Neuronal stem cell (in vitro differentiated cells): ENCODE results near the gene IMMP2L.

Source experiments
- DNase-seq: peaks from one replicate; pipeline ENCODE4 v3.0.0-alpha.2; 2013; ENCODE audit warnings: low spot score
- H2AFZ ChIP-seq: one replicate; pipeline ENCODE4 v1.6.1; 2013; ENCODE audit warnings: mild to moderate bottlenecking, low read length, inconsistent platforms
- H2AK5ac ChIP-seq: 2 replicates; pipeline ENCODE4 v1.6.1; 2013; ENCODE audit warnings: low read depth, mild to moderate bottlenecking, inconsistent platforms, low read length, moderate library complexity, mixed read lengths
- H2BK120ac ChIP-seq: 2 replicates; pipeline ENCODE4 v1.6.1; 2013; ENCODE audit warnings: low read depth, mild to moderate bottlenecking, inconsistent platforms, low read length, moderate library complexity, mixed read lengths
- H2BK12ac ChIP-seq: one replicate; pipeline ENCODE4 v1.6.1; 2013; ENCODE audit warnings: low read length, inconsistent platforms
- H2BK15ac ChIP-seq: 2 replicates; pipeline ENCODE4 v1.6.1; 2013; ENCODE audit warnings: mild to moderate bottlenecking, low read length, inconsistent platforms, mixed read lengths
- H2BK5ac ChIP-seq: one replicate; pipeline ENCODE4 v1.6.1; 2013; ENCODE audit warnings: inconsistent platforms, mild to moderate bottlenecking, low read length, moderate library complexity
- H3K14ac ChIP-seq: one replicate; pipeline ENCODE4 v1.6.1; 2013; ENCODE audit warnings: low read length, inconsistent platforms
- H3K18ac ChIP-seq: 2 replicates; pipeline ENCODE4 v1.6.1; 2013; ENCODE audit warnings: low read length, inconsistent platforms
- H3K23ac ChIP-seq: 2 replicates; pipeline ENCODE4 v1.6.1; 2013; ENCODE audit warnings: low read depth, mild to moderate bottlenecking, mixed read lengths, low read length, inconsistent platforms; ENCODE audit not compliant: poor library complexity
- H3K27ac ChIP-seq: replicated peaks from 3 replicates; pipeline ENCODE4 v1.5.1; 2013; ENCODE audit warnings: low read length, inconsistent platforms
- H3K27me3 ChIP-seq, 3 experiments: 2 replicates each; pipeline ENCODE4 v1.6.1; 2013; ENCODE audit warnings: low read length in 3 of 3, mild to moderate bottlenecking in 2 of 3, inconsistent platforms in 1 of 3, low read depth in 1 of 3, mixed read lengths in 1 of 3, moderate library complexity in 1 of 3; ENCODE audit not compliant: control insufficient read depth in 3 of 3, insufficient read depth in 3 of 3
- H3K36me3 ChIP-seq, 2 donors: replicated peaks in 1 of 2; 2 replicates each; pipeline ENCODE4 v1.6.1; 2013; ENCODE audit warnings: low read length in 2 of 2; ENCODE audit not compliant: control insufficient read depth in 2 of 2, insufficient read depth in 2 of 2
- H3K4ac ChIP-seq: 2 replicates; pipeline ENCODE4 v1.6.1; 2013; ENCODE audit warnings: inconsistent platforms, mild to moderate bottlenecking, low read length, moderate library complexity
- H3K4me1 ChIP-seq, 2 donors: 1 replicate in 1 of 2; 2 replicates in 1 of 2; pipeline ENCODE4 v1.6.1; 2013; ENCODE audit warnings: low read length in 2 of 2, low read depth in 1 of 2; ENCODE audit not compliant: control insufficient read depth in 2 of 2, insufficient read depth in 1 of 2
- H3K4me2 ChIP-seq: one replicate; pipeline ENCODE4 v1.6.1; 2013; ENCODE audit warnings: mild to moderate bottlenecking, low read length, inconsistent platforms; ENCODE audit not compliant: insufficient read depth, poor library complexity, severe bottlenecking
- H3K4me3 ChIP-seq, 2 donors: 2 replicates each; pipeline ENCODE4 v1.5.1; 2013; ENCODE audit warnings: low read length in 2 of 2, mild to moderate bottlenecking in 2 of 2, inconsistent platforms in 1 of 2, moderate library complexity in 1 of 2
- H3K79me1 ChIP-seq: one replicate; pipeline ENCODE4 v1.6.1; 2013; ENCODE audit warnings: low read depth, mild to moderate bottlenecking, inconsistent platforms, low read length, moderate library complexity
- H3K9ac ChIP-seq: one replicate; pipeline ENCODE4 v1.6.1; 2013; ENCODE audit warnings: mild to moderate bottlenecking, low read depth, low read length, inconsistent platforms; ENCODE audit not compliant: poor library complexity
- H3K9me3 ChIP-seq, 2 donors: replicated peaks in 1 of 2; 2 replicates each; pipeline versions ENCODE3 to v1.6.1; 2013; ENCODE audit warnings: low read length in 2 of 2, mild to moderate bottlenecking in 2 of 2, inconsistent platforms in 1 of 2, low read depth in 1 of 2, mixed read lengths in 1 of 2, moderate library complexity in 1 of 2; ENCODE audit not compliant: control insufficient read depth in 2 of 2, insufficient read depth in 1 of 2
- H4K8ac ChIP-seq: one replicate; pipeline ENCODE4 v1.6.1; 2013; ENCODE audit warnings: low read depth, mild to moderate bottlenecking, inconsistent platforms, low read length, moderate library complexity
- H4K91ac ChIP-seq: one replicate; pipeline ENCODE4 v1.6.1; 2013; ENCODE audit warnings: low read length, low read depth, mild to moderate bottlenecking, inconsistent platforms; ENCODE audit not compliant: poor library complexity
- WGBS, 2 donors: extraction: QIAGEN DNeasy Blood & Tissue Kit; methylation state at CpG; one replicate each; pipeline ENCODE4 v1.1.7; 2013; ENCODE audit warnings: missing lambda C conversion rate in 2 of 2, mixed read lengths in 1 of 2; ENCODE audit not compliant: insufficient read length in 2 of 2, insufficient replicate concordance in 1 of 2; ENCODE audit errors: extremely low coverage in 2 of 2; 5-methylcytosine and 5-hydroxymethylcytosine counted together

Gene IMMP2L

DNA sequence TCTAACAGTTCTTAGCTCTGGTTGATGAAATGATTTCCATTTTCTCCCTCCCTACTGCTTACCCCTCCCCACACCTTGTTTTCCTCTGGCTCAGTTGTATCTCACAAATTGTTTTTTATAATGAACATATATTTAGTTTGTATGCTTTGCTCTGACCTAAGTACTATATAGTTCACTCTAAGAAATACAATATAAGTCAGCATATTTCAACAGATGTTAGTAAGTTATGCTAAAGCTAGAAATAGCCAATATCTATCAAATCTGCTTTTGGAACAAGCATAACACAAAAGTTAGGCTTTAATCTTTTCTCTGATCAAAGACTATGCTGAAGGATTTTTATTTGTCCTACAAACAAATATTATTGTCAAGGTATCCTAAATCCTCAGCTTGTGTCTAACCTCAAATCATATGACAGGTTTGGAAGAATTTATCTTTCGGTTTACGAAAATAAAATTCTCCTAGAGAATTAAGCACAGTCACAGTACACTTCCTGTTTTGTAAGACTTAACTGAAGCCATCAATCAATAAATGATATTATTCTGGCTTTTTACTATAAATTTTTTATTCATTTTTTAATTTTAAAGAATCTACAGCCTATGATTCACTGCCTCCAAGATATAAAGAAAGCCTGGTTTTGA lies 67.0 kb downstream of the IMMP2L start:
- no peak overlapping the region for H3K4me2 ChIP-seq
- H3K18ac ChIP-seq: no peak overlapping the region
- H3K27me3 ChIP-seq: no peaks in the 10 kb centered on the region
- no peak overlapping the region for H2BK12ac ChIP-seq
- no peak overlapping the region for H3K27ac ChIP-seq
- H3K4me1 ChIP-seq: no peaks in the 10 kb centered on the region
- no peak overlapping the region for H3K14ac ChIP-seq
- H2BK15ac ChIP-seq: no peak overlapping the region
- H4K91ac ChIP-seq: no peak overlapping the region
- H3K23ac ChIP-seq: no peak overlapping the region
- no peak overlapping the region for H2BK5ac ChIP-seq
- H2AK5ac ChIP-seq: no peak overlapping the region
- H3K4me3 ChIP-seq: no peak overlapping the region
- H3K9ac ChIP-seq: no peak overlapping the region
- no peaks in the 10 kb centered on the region for H3K36me3 ChIP-seq
- DNase-seq: no peak
- no peak overlapping the region for H2BK120ac ChIP-seq
- no peak overlapping the region for H3K4ac ChIP-seq
- peaks cover 1 to 5% of the 10 kb centered on the region in 2 donors for H3K9me3 ChIP-seq
- WGBS, 2 donors: no CpG with 5 or more reads among the region's 2 CpGs
- H4K8ac ChIP-seq: no peak overlapping the region
- H3K79me1 ChIP-seq: no peaks in the 10 kb centered on the region
- H2AFZ ChIP-seq: no peak overlapping the region

DNA sequence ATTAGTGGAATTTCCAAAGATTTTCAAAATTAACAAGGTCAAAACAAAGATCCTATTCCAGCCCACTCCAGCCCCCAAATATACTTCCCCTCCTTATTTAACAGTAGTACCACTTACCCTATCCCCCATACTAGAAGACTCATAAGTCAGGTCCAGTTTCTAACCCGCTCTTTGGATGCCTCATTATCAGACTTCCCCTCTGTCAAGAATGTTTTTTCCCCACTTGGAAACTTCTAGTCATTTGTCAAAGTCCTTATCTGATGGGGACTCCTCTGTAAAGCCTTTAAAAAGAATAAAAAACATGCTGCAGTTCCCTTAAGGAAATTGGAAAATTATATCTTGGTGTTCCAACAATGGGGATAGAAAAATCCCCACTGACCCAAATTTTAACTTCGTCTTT lies 70.1 kb downstream of the IMMP2L start:
- H3K36me3 ChIP-seq: no peaks in the 10 kb centered on the region
- no peak overlapping the region for H4K8ac ChIP-seq
- H2BK12ac ChIP-seq: no peak overlapping the region
- no peak overlapping the region for H3K23ac ChIP-seq
- H3K4ac ChIP-seq: no peak overlapping the region
- no CpG with 5 or more reads among the region's 2 CpGs for WGBS, 2 donors
- H3K9ac ChIP-seq: no peak overlapping the region
- no peak overlapping the region for H4K91ac ChIP-seq
- H3K27ac ChIP-seq: no peak overlapping the region
- no peak overlapping the region for H2AFZ ChIP-seq
- no peak overlapping the region for H2BK15ac ChIP-seq
- H3K27me3 ChIP-seq: no peaks in the 10 kb centered on the region
- no peak overlapping the region for H2BK120ac ChIP-seq
- H3K79me1 ChIP-seq: no peaks in the 10 kb centered on the region
- H3K14ac ChIP-seq: no peak overlapping the region
- H3K4me2 ChIP-seq: no peak overlapping the region
- H2BK5ac ChIP-seq: no peak overlapping the region
- H3K4me3 ChIP-seq: no peak overlapping the region
- no peak overlapping the region for H3K18ac ChIP-seq
- H2AK5ac ChIP-seq: no peak overlapping the region
- H3K9me3 ChIP-seq: no peaks in the 10 kb centered on the region
- H3K4me1 ChIP-seq: no peaks in the 10 kb centered on the region
- DNase-seq: no peak

DNA sequence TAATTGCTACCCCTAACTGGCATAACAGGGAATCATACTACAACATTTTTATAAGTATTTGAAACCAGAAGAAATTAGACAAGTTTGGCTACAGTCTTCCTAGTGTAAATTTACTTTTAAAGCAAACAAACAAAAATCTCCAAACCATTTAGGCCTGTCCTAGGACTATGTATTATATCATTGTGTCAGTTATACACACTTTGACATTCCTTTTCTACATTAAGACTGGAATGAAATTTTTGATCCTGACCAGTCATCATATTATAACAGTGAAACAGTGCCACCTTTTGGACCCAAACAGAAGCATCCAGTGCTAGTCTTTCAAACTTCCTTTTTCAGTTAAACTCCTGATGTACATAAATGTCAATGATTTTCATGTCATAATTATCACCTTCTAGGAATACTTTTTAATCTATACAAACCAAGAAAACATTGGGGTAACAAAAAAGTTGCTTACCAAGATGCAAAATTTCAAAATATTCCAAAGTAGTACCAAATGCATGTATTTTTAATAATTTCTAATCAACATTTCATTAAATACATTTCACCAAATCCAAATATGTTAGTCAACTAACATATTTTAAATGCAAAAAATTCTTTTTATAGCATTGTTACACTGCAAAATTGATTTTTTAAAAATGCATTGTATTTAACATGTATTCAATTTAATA lies 75.7 kb downstream of the IMMP2L start:
- H3K9ac ChIP-seq: no peak overlapping the region
- no peaks in the 10 kb centered on the region for H3K36me3 ChIP-seq
- DNase-seq: peak; percentile 30

DNA sequence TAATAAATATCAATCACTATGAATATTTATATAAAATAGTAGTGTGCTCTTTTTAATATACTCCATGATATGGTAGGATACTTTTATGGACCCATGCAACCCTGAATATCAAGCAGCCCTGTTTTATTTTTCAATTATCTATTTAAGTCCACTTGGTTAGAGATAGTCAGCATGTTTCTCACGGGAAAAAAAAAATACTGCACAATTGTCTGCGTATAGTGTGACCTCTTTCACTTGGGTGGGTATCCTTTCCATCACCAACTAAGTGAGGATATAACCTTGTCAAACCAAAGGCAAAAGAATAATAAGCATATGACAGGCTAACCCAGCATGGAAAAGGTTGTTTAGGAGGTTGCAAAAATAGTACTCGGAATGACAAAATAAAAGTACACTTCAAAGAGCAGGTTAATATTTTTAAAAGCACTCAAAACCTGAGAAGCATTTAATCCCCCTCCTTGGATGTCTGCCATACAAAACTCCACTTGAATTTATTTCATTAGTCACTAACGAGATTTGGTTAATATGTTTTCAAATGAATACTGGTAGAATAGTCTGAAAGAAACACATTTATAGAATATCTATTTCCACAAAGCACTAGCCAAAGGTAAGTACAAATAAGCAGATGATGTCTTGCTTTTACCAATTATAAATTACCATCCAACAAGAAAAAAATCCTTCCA lies 76.5 kb downstream of the IMMP2L start:
- Histone ChIP-seq H2AK5ac (no peak overlapping the region), H3K79me1 (no peaks in the 10 kb centered on the region), H3K27ac (no peak overlapping the region), H2BK120ac (no peak overlapping the region), H3K14ac (no peak overlapping the region), H3K4me2 (no peak overlapping the region), H2BK5ac (no peak overlapping the region), H2BK15ac (no peak overlapping the region), H2AFZ (no peak overlapping the region), H3K23ac (no peak overlapping the region), H4K91ac (no peak overlapping the region), H3K18ac (no peak overlapping the region), H3K9ac (no peak overlapping the region), H3K4me3 (no peak overlapping the region), H3K4ac (no peak overlapping the region), H3K9me3 (no peaks in the 10 kb centered on the region), H2BK12ac (no peak overlapping the region), H3K36me3 (no peaks in the 10 kb centered on the region), H3K4me1 (peaks cover 0 to 2% of the 10 kb centered on the region in 2 donors), H4K8ac (no peak overlapping the region), H3K27me3 (no peaks in the 10 kb centered on the region)
- no CpG with 5 or more reads among the region's 4 CpGs for WGBS, 2 donors
- no peak for DNase-seq

More for the DNA sequence above, 75.7 kb downstream of the IMMP2L start:
- Histone ChIP-seq H3K27me3 (no peaks in the 10 kb centered on the region), H2BK5ac (no peak overlapping the region), H4K91ac (no peak overlapping the region), H3K27ac (no peak overlapping the region), H2BK15ac (no peak overlapping the region), H3K18ac (no peak overlapping the region), H2AK5ac (no peak overlapping the region), H2BK120ac (no peak overlapping the region), H3K4me2 (no peak overlapping the region), H3K79me1 (no peaks in the 10 kb centered on the region), H4K8ac (no peak overlapping the region), H2BK12ac (no peak overlapping the region), H3K4ac (no peak overlapping the region), H3K14ac (no peak overlapping the region), H2AFZ (no peak overlapping the region), H3K4me1 (peaks cover 0 to 2% of the 10 kb centered on the region in 2 donors), H3K9me3 (no peaks in the 10 kb centered on the region), H3K4me3 (no peak overlapping the region), H3K23ac (no peak overlapping the region)
